HepG2 (cell line): ENCODE measurements around the gene SPON2. TPM values are rescaled to one million over a fixed set of nuclear protein-coding genes. Genes with fewer than 3 reads are reported as not detected.

Experiments used
- ATF2 ChIP-seq: sonication (generic); formaldehyde crosslinking; IDR thresholded peaks from 2 replicates; pipeline ENCODE4 v1.4.0; 2020; ENCODE audit warnings: missing genetic modification reagents
- ATF7-NPFF ChIP-seq: sonication (generic); formaldehyde crosslinking; IDR thresholded peaks from 2 replicates; pipeline ENCODE4 v1.8.1; 2023; ENCODE audit warnings: mild to moderate bottlenecking, low read depth, missing genetic modification reagents, moderate library complexity
- BCL6 ChIP-seq: IDR thresholded peaks from 2 replicates; pipeline ENCODE4 v1.6.1; 2016; ENCODE audit warnings: missing genetic modification reagents, missing compliant biosample characterization
- IRF2 ChIP-seq: IDR thresholded peaks from 2 replicates; pipeline ENCODE4 v1.6.1; 2018; ENCODE audit warnings: missing genetic modification reagents, missing compliant biosample characterization
- RNF2 ChIP-seq: fragments of 450-650 bp; conservative IDR thresholded peaks from 2 replicates; pipeline ENCODE4 v1.6.1; 2016; ENCODE audit warnings: low read depth
- SAP130 ChIP-seq: IDR thresholded peaks from 2 replicates; pipeline ENCODE4 v1.6.1; 2016; ENCODE audit warnings: low read depth
- SIN3A ChIP-seq: IDR thresholded peaks from 2 replicates; pipeline ENCODE4 v1.6.1; 2011; ENCODE audit warnings: low read depth, mild to moderate bottlenecking, control low read depth, low read length, borderline replicate concordance
- SP1 ChIP-seq, 2 experiments: fragments of 450-650 bp in 1 of 2; sonication (generic) in 1 of 2; formaldehyde crosslinking in 1 of 2; IDR thresholded peaks; 2 replicates each; pipeline versions ENCODE4 v1.4.0 to v1.6.1; 2016 to 2020; ENCODE audit warnings: missing genetic modification reagents in 1 of 2
- SP5 ChIP-seq: IDR thresholded peaks from 2 replicates; pipeline ENCODE4 v1.6.1; 2016; ENCODE audit warnings: low read depth, borderline replicate concordance
- SYNCRIP ChIP-seq: fragments of 200-400 bp; formaldehyde crosslinking; IDR thresholded peaks from 2 replicates; pipeline ENCODE4 v1.6.1; 2018; ENCODE audit warnings: mild to moderate bottlenecking, low read depth, low read length; ENCODE audit not compliant: insufficient read depth
- YEATS4 ChIP-seq: sonication (generic); formaldehyde crosslinking; IDR thresholded peaks from 2 replicates; pipeline ENCODE4 v1.4.0; 2020; ENCODE audit warnings: missing genetic modification reagents, borderline replicate concordance
- ZNF883 ChIP-seq: sonication (generic); formaldehyde crosslinking; IDR thresholded peaks from 2 replicates; pipeline ENCODE4 v1.5.1; 2020; ENCODE audit warnings: mild to moderate bottlenecking, missing genetic modification reagents; ENCODE audit errors: not compliant biosample characterization
- ZSCAN31 ChIP-seq: sonication (generic); formaldehyde crosslinking; IDR thresholded peaks from 2 replicates; pipeline ENCODE4 v1.5.0; 2020; ENCODE audit warnings: low read depth, mild to moderate bottlenecking, missing genetic modification reagents
- polyA plus RNA-seq, 8 experiments: library from polyadenylated mRNA; depleted of rRNA in 3 of 8; stranded (reverse) in 7 of 8; unstranded in 1 of 8; fragments of >200 nt; fragmentation: Illumina TruSeq in 4 of 8; extraction: Trizol in 4 of 8; gene quantifications; 2 replicates each; pipeline versions ENCODE4 v1.2.1 to v1.2.3, GENCODE V29; 2011 to 2016; ENCODE audit warnings: low read depth in 4 of 8, missing spikeins in 1 of 8, mixed read lengths in 1 of 8; ENCODE audit not compliant: insufficient read depth in 1 of 8
- total RNA-seq, 5 experiments: library from RNA; depleted of rRNA; stranded (reverse); fragments of >200 nt; fragmentation: Illumina TruSeq; extraction: Trizol; gene quantifications; 2 replicates each; pipeline ENCODE4 v1.2.3, GENCODE V29; 2016; ENCODE audit warnings: low read depth in 1 of 5

Gene SPON2
- total and polyA plus RNA-seq, 2 of the 13 experiments (the other 11 are each of a cell fraction or from before 2014, with no cell fraction given): 17.4 to 55.2 TPM

DNA sequence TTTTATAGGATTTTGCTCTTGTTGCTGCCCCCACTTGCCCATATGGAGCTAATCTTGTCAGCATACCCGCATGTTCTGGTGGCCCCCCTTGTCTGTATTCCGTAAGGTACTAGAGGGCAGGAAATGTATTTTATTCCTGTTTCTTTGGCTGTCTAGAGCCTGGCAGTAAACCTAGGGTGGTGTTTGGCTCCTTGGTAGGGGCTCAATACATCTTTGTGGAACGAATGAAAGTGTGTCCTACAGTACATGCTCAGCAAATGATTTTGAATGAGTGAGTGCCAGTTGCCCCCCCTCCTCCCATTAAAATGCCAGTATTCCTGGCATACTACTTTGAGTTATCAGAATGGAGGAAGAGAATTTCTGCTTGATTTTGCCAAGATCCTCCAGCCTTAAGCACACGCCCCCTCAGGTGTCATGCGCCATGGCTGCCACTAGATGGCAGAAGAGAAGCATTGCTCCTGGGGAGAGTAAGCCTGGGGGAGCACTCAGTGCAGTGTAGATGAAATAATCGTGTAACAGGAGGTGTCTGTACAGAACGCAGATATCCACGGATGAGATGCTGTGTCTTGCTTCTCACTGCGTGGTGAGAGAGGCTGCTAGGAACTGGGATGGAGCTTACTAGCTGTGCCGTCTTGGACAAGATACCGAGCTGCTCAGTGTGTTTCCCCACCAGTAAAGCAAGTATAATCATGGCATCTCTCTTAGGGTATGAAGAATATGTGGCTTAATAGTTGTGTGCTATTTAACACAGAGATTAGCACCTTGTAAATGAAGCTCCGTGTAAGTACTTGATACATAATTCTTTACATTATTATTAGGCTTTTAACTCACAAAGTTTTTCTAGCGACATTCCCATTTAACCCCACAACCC is 41.8 kb downstream of the SPON2 start (continued):
- TF ChIP-seq SP5 (no peak), ATF7-NPFF (CRISPR knock-in tag) (no peak), IRF2 (CRISPR knock-in tag) (peak; percentile 55; the same call in 1 of the 2 replicates), SAP130 (CRISPR knock-in tag) (no peak), BCL6 (CRISPR knock-in tag) (no peak), SIN3A (no peak), ATF2 (0 out of 2 replicates have a peak, but pooled peaks have one; percentile 21), ZNF883 (CRISPR knock-in tag) (no peak), RNF2 (no peak), ZSCAN31 (no peak), SYNCRIP (no peak), YEATS4 (CRISPR knock-in tag) (no peak), SP1 (IDR thresholded peaks at IDR 0.05) (no peak), SP1 (CRISPR knock-in tag; IDR thresholded peaks at IDR 0.05) (0 out of 2 replicates have a peak, but pooled peaks have one; percentile 36)
